Measurements from ENCODE around the gene C5orf15.

C5orf15 gene

DNA sequence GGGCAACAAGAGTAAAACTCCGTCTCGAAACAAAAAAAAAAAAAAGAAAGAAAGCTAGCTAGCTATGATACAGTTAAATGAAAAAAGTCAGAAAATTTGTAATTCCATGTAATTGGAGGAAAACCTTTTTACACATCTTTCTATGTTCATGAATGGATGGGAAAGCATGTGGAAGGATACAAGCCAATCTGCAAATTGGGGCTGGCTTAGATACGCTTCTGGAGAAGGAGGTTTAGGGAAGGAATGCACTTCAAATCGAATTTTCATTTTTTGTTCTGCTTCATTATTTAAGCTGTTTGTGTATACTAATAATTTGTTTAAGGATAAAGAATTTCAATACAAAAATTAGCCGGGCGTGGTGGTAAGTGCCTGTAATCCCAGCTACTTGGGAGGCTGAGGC, 29.6 kb upstream of the C5orf15 start:
- no peaks in the 10 kb centered on the region for H3K27me3 Mint-ChIP-seq
- no peak overlapping the region for H3K4me3 Mint-ChIP-seq
- no peak overlapping the region for H3K27ac Mint-ChIP-seq
- peaks cover 77% of the 10 kb centered on the region for H3K36me3 Mint-ChIP-seq (ENCODE audit: low read depth)
- no peaks in the 10 kb centered on the region for H3K9me3 Mint-ChIP-seq
- peaks cover 82% of the 10 kb centered on the region for H3K4me1 Mint-ChIP-seq (ENCODE audit: low read depth)
- DNase-seq, result no peak

DNA sequence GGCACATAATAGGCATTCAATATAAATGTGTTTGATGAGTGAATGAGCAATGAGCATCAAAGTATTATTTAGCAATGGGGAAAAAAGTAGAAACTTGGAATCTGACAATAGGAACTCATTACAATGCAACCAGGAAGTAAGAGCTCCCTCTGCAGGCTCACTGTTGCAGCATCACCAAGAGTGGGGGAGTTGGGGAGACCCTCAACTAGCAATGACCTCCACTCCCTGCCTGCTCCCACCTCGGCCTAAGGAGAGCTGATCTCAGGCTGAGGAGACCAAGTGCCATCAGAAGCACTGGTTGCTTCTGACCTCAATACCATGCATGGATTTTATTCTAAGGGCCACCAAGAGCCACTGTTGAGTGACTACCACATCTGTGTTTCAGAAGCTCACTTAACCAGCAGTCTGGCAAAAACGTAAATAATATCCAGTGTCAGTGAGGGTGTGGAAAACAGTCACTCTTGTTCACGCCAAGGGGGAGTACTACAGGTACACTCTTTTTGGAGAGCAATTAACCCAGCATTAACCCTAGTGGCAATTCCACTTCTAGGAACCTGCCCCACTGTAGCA, 28.3 kb upstream of the C5orf15 start:
- DNase-seq, result no peak
- Mint-ChIP-seq H3K4me3 (no peak overlapping the region), H3K4me1 (ENCODE audit: low read depth) (peaks cover 75% of the 10 kb centered on the region), H3K9me3 (no peaks in the 10 kb centered on the region), H3K27me3 (no peaks in the 10 kb centered on the region), H3K27ac (no peak overlapping the region), H3K36me3 (ENCODE audit: low read depth) (peaks cover 76% of the 10 kb centered on the region)

- H3K9me3 Mint-ChIP-seq, result no peaks in the 10 kb centered on the region
- peaks cover 76% of the 10 kb centered on the region for H3K36me3 Mint-ChIP-seq (ENCODE audit: low read depth)
- no peak overlapping the region for H3K27ac Mint-ChIP-seq
- peaks cover 69% of the 10 kb centered on the region for H3K4me1 Mint-ChIP-seq (ENCODE audit: low read depth)
- no peaks in the 10 kb centered on the region for H3K27me3 Mint-ChIP-seq
- no peak overlapping the region for H3K4me3 Mint-ChIP-seq
- DNase-seq, result no peak
Observed at GRCh38 chr5:133995883-133996563, 27.6 kb upstream of the C5orf15 start.

- Mint-ChIP-seq H3K4me1 (ENCODE audit: low read depth) (peaks cover 62% of the 10 kb centered on the region), H3K27ac (peak overlapping the region; percentile 75), H3K27me3 (no peaks in the 10 kb centered on the region), H3K4me3 (no peak overlapping the region), H3K9me3 (no peaks in the 10 kb centered on the region), H3K36me3 (ENCODE audit: low read depth) (peaks cover 76% of the 10 kb centered on the region)
- no peak for DNase-seq
Observed at GRCh38 chr5:133995341-133995740, 26.9 kb upstream of the C5orf15 start.

- Mint-ChIP-seq H3K4me3 (no peak overlapping the region), H3K27me3 (no peaks in the 10 kb centered on the region), H3K9me3 (no peaks in the 10 kb centered on the region), H3K4me1 (ENCODE audit: low read depth) (peaks cover 59% of the 10 kb centered on the region), H3K27ac (peak overlapping the region; percentile 75), H3K36me3 (ENCODE audit: low read depth) (peaks cover 76% of the 10 kb centered on the region)
- DNase-seq, result no peak
Observed at GRCh38 chr5:133994990-133995333, 26.5 kb upstream of the C5orf15 start.

DNA sequence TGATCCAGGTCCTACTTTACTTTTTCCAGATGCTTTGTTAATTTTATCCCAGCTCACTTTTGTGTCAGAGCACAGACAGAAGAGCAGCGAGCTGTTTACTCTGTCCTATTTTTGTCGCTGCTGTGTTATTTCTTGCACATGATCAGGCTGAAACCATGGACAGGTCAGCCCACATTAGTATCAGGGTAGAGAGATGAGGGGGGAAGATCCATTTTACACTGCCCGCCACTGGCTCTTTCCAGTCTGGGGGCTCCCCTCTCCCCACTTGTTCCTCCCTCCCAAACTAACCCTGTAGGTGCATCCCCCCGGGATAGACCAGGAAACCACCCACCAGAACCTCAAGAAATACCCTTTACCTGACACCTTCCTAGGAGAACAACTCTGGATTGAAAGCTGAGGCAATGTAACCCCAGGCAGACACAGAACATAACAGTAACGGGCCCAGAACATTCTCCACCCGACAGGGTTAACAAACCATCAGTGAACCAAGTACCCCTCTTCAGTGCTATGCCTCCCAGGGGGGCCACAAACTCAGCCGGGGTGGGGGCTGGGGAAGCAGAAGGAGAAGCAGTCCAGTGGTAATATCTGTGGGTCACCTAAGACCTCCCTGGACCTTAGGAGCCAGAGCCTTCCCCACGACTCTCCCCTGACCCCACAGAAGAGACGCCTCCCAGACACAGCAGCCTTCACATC, 26.0 kb upstream of the C5orf15 start:
- Mint-ChIP-seq H3K27ac (peak overlapping the region; percentile 75), H3K4me3 (no peak overlapping the region), H3K27me3 (no peaks in the 10 kb centered on the region), H3K9me3 (no peaks in the 10 kb centered on the region), H3K4me1 (ENCODE audit: low read depth) (peaks cover 53% of the 10 kb centered on the region), H3K36me3 (ENCODE audit: low read depth) (peaks cover 76% of the 10 kb centered on the region)
- DNase-seq, result no peak

- Mint-ChIP-seq H3K36me3 (ENCODE audit: low read depth) (peaks cover 81% of the 10 kb centered on the region), H3K4me3 (no peak overlapping the region), H3K4me1 (ENCODE audit: low read depth) (peaks cover 47% of the 10 kb centered on the region), H3K27me3 (no peaks in the 10 kb centered on the region), H3K27ac (peak overlapping the region; percentile 18), H3K9me3 (no peaks in the 10 kb centered on the region)
- DNase-seq, result no peak
Observed at GRCh38 chr5:133993185-133993936, 24.9 kb upstream of the C5orf15 start.

DNA sequence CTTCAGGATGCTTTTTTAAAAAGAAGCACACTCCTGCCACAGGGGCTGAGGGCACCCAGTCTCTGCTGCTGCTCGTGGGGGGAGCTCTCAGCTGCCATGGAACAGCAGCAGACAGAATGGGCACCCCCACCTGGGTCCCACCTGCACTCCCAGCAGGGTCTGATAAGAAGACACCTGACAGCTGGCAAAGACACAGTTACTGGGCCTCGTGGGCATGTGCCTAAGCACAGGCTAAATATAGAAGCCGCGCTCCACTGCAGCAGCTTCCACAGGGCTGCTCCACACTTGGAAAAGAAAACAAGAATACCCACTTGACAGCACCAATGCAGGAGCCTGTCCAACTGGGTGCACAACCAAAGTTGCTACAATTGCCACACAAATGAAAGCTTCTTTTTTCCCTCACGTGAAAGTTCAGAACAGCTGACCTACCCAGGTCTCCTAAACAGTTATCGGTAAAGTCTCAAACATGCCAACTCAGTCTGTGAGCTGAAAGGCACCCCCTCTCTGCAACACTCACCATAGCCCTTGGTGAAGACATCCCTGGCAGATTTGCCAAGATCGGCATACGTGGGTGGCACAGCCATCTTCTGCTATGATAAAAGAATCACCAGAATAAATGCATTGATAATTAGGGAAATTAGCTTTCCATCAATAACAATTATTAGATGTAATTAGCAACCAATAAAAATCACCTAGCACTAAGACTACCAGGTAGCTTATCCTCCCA, 24.2 kb upstream of the C5orf15 start:
- no peak for DNase-seq
- no peaks in the 10 kb centered on the region for H3K9me3 Mint-ChIP-seq
- H3K27me3 Mint-ChIP-seq, result no peaks in the 10 kb centered on the region
- H3K4me3 Mint-ChIP-seq, result no peak overlapping the region
- peak overlapping the region; percentile 34 for H3K27ac Mint-ChIP-seq
- peaks cover 82% of the 10 kb centered on the region for H3K36me3 Mint-ChIP-seq (ENCODE audit: low read depth)
- peaks cover 42% of the 10 kb centered on the region for H3K4me1 Mint-ChIP-seq (ENCODE audit: low read depth)

- H3K4me3 Mint-ChIP-seq, result no peak overlapping the region
- H3K4me1 Mint-ChIP-seq (ENCODE audit: low read depth), result peaks cover 34% of the 10 kb centered on the region
- DNase-seq, result no peak
- no peaks in the 10 kb centered on the region for H3K9me3 Mint-ChIP-seq
- no peak overlapping the region for H3K27ac Mint-ChIP-seq
- peaks cover 87% of the 10 kb centered on the region for H3K36me3 Mint-ChIP-seq (ENCODE audit: low read depth)
- H3K27me3 Mint-ChIP-seq, result no peaks in the 10 kb centered on the region
Observed at GRCh38 chr5:133991171-133991910, 22.9 kb upstream of the C5orf15 start.

DNA sequence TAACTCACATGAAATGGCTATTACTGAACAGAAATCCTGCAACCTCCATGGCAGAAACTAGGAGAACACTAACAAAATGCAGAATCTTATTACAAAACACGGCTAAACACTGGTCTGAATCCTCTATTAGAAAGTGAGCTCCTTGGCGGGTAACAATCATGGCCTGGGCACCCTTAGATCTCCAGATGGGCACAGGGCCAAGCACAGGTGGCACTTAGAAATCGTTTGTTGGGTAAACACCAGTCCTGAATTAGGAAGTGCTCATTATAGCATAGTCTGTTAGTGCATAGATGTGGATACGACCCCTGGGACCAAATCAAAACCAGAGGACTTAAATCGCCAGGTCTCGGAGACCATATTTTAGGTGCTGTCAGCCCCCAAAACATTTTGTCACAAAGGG, 22.0 kb upstream of the C5orf15 start:
- no peak overlapping the region for H3K4me3 Mint-ChIP-seq
- DNase-seq, result no peak
- no peaks in the 10 kb centered on the region for H3K27me3 Mint-ChIP-seq
- no peaks in the 10 kb centered on the region for H3K9me3 Mint-ChIP-seq
- H3K27ac Mint-ChIP-seq, result no peak overlapping the region
- peaks cover 93% of the 10 kb centered on the region for H3K36me3 Mint-ChIP-seq (ENCODE audit: low read depth)
- peaks cover 28% of the 10 kb centered on the region for H3K4me1 Mint-ChIP-seq (ENCODE audit: low read depth)

- Mint-ChIP-seq H3K4me1 (ENCODE audit: low read depth) (peaks cover 12% of the 10 kb centered on the region), H3K36me3 (ENCODE audit: low read depth) (peaks cover 94% of the 10 kb centered on the region), H3K27me3 (no peaks in the 10 kb centered on the region), H3K4me3 (no peak overlapping the region), H3K9me3 (no peaks in the 10 kb centered on the region), H3K27ac (peak overlapping the region; percentile 44)
- no peak for DNase-seq
Observed at GRCh38 chr5:133985540-133986180, 17.2 kb upstream of the C5orf15 start.

DNA sequence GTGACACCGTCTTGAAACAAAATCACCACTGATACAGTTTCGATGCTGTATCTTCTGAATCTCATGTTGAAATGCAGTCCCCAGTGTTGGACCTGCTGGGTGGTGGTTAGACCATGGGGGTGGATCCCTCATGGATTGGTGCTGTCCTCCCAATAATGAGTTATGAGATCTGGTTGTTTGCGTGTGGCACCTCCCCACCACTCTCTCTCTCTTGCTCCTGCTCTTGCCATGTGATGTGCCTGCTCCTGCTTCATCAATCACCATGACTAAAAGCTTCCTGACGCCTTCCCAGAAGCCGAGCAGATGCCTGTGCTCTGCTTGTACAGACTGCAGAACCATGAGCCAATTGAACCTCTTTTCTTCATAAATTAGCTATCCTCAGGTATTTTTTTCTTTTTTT, 15.2 kb upstream of the C5orf15 start:
- Mint-ChIP-seq H3K4me1 (ENCODE audit: low read depth) (peaks cover 16% of the 10 kb centered on the region), H3K27me3 (no peaks in the 10 kb centered on the region), H3K27ac (peak overlapping the region; percentile 66), H3K36me3 (ENCODE audit: low read depth) (peaks cover 93% of the 10 kb centered on the region), H3K4me3 (no peak overlapping the region), H3K9me3 (no peaks in the 10 kb centered on the region)
- DNase-seq, result no peak

GRCh38 chr5:133981714-133982113, 13.3 kb upstream of the C5orf15 start:
- H3K36me3 Mint-ChIP-seq (ENCODE audit: low read depth), result peaks cover 96% of the 10 kb centered on the region
- DNase-seq, result no peak
- no peaks in the 10 kb centered on the region for H3K27me3 Mint-ChIP-seq
- H3K4me1 Mint-ChIP-seq (ENCODE audit: low read depth), result peaks cover 33% of the 10 kb centered on the region
- H3K4me3 Mint-ChIP-seq, result no peak overlapping the region
- no peaks in the 10 kb centered on the region for H3K9me3 Mint-ChIP-seq
- H3K27ac Mint-ChIP-seq, result peak overlapping the region; percentile 48

Data from activated T-cell treated with anti-CD3 and anti-CD28 coated beads, Interleukin-2, amount 50 U/mL, for 24 hours (primary cell).